HG02588 (cell line): ENCODE measurements around the gene CORO2A.

ENCODE experiments used
- ATAC-seq: cut with Tn5 transposase; IDR thresholded peaks from one replicate; pipeline ENCODE4 v1.9.1; 2021; ENCODE audit warnings: mild to moderate bottlenecking, moderate library complexity; ENCODE audit not compliant: unreplicated experiment

Gene CORO2A

GRCh38 chr9:98193336-98193944 is 1.0 kb upstream of the CORO2A start:
- no peak for ATAC-seq

- ATAC-seq: no peak
Measured at GRCh38 chr9:98191671-98192502, 550 bp downstream of the CORO2A start.

GRCh38 chr9:98191181-98191608 is 1.2 kb downstream of the CORO2A start:
- ATAC-seq: no peak

DNA sequence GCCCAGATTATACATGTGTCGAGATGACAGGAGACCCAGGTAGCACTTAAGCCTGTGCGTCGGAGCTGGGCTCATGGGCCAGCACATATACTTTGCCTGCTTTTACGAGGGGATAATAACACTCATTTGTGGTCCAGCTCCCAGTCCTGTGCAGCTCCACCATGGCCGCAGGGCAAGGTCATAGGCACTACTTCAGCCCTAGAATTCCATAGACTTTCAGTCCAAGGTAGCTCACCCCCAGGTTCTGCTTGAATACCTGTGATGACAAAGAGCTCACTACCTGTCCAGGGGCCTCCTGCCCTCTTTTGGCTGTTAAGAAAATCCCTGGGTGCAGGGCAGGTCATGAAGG is 1.7 kb downstream of the CORO2A start:
- ATAC-seq: no peak

GRCh38 chr9:98189412-98189811 is 3.0 kb downstream of the CORO2A start:
- ATAC-seq: no peak

GRCh38 chr9:98187926-98188325 is 4.5 kb downstream of the CORO2A start:
- ATAC-seq: no peak

GRCh38 chr9:98186236-98186635 is 6.2 kb downstream of the CORO2A start:
- no peak for ATAC-seq

GRCh38 chr9:98185611-98186171 is 6.7 kb downstream of the CORO2A start:
- ATAC-seq: no peak

DNA sequence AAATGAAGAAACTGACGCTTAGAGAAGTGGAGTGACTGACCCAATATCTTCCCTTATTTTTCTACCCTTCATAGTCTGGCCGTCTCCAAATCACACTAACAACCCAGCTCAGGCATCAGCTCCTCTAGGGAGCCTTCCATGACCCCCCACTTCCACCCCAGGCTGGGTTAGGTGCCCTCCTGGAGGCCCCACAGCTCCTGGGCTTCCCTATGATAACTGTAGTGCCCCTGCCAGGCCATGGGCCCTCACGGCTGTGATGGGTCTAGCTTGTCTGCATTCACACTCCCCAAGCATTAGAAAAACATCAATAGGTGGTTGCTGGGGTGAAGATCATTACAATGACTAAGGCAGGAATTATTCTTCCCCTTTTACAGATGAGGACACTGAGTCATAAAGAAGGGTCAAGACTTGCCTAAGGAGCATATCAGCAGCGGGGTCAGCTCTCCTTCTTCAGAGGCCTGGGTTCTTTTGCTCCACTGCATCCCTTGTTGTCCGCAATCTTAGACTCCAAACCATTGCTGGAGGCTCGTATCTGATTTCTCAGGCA is 7.3 kb downstream of the CORO2A start:
- ATAC-seq: no peak

DNA sequence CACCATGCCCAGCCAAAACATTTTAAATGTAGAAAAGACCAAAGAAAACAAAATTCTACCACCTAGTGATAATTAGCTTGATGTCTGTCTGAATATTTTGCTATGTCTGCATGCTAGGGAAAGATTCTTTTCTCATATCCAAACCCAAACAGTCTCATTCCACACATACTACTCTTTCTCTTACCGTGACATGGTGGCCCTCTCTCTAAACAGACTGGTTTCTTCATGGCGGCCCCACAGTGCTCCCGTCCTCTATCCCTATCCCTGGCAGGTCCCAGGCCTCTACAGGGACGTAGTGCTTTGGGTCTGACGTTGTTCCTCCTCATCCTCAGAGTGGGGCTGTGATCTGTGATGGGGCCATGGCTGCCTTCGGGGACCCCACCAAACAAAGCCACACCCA is 8.1 kb downstream of the CORO2A start:
- no peak for ATAC-seq

DNA sequence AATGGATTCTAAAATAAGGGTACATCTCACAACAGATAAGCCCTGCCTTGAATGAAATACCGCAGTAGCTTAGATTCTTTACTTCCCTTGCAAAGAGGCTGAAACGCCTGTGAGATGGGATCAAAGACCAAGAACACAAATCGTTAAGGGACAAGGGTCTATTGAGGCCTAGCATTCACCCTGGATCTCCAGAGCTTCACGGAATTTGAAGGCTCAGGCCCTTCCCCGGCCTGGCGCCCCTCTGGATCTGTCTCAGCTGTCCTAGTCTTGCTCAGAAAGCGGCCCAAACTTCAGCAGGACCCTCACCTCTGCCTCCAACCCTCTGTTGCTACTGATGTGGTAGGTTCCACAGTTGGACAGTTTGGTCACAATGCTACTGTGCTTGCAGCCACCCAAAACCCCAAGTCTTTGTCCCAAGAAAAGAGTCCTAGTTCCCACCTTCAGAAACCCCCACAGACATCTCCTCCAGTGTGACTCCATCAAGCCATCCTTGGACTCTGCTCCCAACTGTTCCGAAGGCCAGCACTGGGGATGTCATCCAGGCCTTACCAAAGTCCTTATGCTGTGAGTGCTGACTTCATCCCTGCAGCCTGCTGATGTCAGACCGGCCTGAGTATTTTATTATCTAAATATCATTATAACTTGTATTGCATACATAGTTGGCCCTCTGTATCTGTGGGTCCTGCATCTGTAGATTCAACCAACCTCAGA is 9.4 kb downstream of the CORO2A start:
- no peak for ATAC-seq

- ATAC-seq: no peak
Measured at GRCh38 chr9:98182069-98182820, 10.2 kb downstream of the CORO2A start.

DNA sequence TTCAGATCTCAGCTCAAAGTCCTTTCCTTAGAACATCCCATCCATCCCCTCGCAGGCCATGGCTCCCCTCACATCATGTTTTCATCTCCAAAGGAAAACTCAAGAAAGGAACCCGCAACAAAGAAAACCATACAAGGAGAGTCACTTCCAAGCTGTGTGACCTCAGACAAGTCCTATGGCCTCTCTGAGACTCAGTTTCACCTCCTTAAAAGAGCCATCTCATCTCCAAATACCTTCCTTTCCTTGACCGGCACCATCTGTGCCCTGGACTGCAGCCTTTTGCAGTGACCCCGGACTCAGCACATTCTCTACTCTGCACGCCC is 10.7 kb downstream of the CORO2A start:
- no peak for ATAC-seq

GRCh38 chr9:98180996-98181395 is 11.4 kb downstream of the CORO2A start:
- no peak for ATAC-seq

GRCh38 chr9:98178874-98179850 is 13.3 kb downstream of the CORO2A start:
- no peak for ATAC-seq

- no peak for ATAC-seq
Measured at GRCh38 chr9:98176391-98177259, 15.8 kb downstream of the CORO2A start.

- ATAC-seq: no peak
Measured at GRCh38 chr9:98175762-98176161, 16.7 kb downstream of the CORO2A start.

- no peak for ATAC-seq
Measured at GRCh38 chr9:98175028-98175569, 17.3 kb downstream of the CORO2A start.
